Hepatocyte (in vitro differentiated cells): Measurements from ENCODE around the gene SAMD1. TPM values are rescaled to one million over a fixed set of nuclear protein-coding genes. Genes with fewer than 3 reads are reported as not detected.

Experiments
- DNase-seq: peaks from one replicate; pipeline ENCODE4 v3.0.0-alpha.2; 2016; ENCODE audit warnings: low spot score
- H2AFZ ChIP-seq: fragments of 200-600 bp; sonication (generic); 2 replicates; pipeline ENCODE4 v1.6.0; 2016; ENCODE audit warnings: antibody characterized with exemption, mild to moderate bottlenecking
- H3K27ac ChIP-seq: fragments of 200-600 bp; sonication (generic); 2 replicates; pipeline ENCODE4 v1.5.1; 2016; ENCODE audit warnings: mild to moderate bottlenecking
- H3K27me3 ChIP-seq: fragments of 200-600 bp; sonication (generic); 2 replicates; pipeline ENCODE4 v1.6.1; 2016
- H3K36me3 ChIP-seq: fragments of 200-600 bp; sonication (generic); replicated peaks from 2 replicates; pipeline ENCODE4 v1.5.1; 2016; ENCODE audit warnings: low read depth; ENCODE audit not compliant: insufficient read depth
- H3K4me1 ChIP-seq: fragments of 200-600 bp; sonication (generic); 2 replicates; pipeline ENCODE4 v1.5.1; 2016; ENCODE audit warnings: mild to moderate bottlenecking, moderate library complexity; ENCODE audit not compliant: insufficient read depth
- H3K4me2 ChIP-seq: fragments of 200-600 bp; sonication (generic); 2 replicates; pipeline ENCODE4 v1.6.0; 2016
- H3K4me3 ChIP-seq: fragments of 200-600 bp; sonication (generic); 2 replicates; pipeline ENCODE4 v1.5.1; 2016; ENCODE audit warnings: mild to moderate bottlenecking
- H3K79me2 ChIP-seq: fragments of 200-600 bp; sonication (generic); 2 replicates; pipeline ENCODE4 v1.6.0; 2017; ENCODE audit warnings: mild to moderate bottlenecking
- H3K9me2 ChIP-seq: fragments of 200-600 bp; sonication (generic); replicated peaks from 2 replicates; pipeline ENCODE4 v1.6.0; 2017; ENCODE audit warnings: mild to moderate bottlenecking; ENCODE audit not compliant: insufficient read depth
- H3K9me3 ChIP-seq: fragments of 200-600 bp; sonication (generic); 2 replicates; pipeline ENCODE4 v1.5.1; 2016; ENCODE audit warnings: low read depth, mild to moderate bottlenecking
- H4K20me1 ChIP-seq: fragments of 200-600 bp; sonication (generic); 2 replicates; pipeline ENCODE4 v1.6.0; 2016; ENCODE audit warnings: mild to moderate bottlenecking; ENCODE audit not compliant: insufficient read depth, poor library complexity, severe bottlenecking
- EZH2 ChIP-seq: fragments of 200-600 bp; sonication (generic); IDR thresholded peaks from 2 replicates; pipeline ENCODE4 v1.6.1; 2016; ENCODE audit warnings: antibody characterized with exemption, mild to moderate bottlenecking, borderline replicate concordance
- EZH2phosphoT487 ChIP-seq: fragments of 200-600 bp; sonication (generic); IDR thresholded peaks from one replicate; pipeline ENCODE4 v1.6.1; 2018; ENCODE audit warnings: antibody characterized with exemption, mild to moderate bottlenecking, low read depth, moderate library complexity; ENCODE audit not compliant: unreplicated experiment, severe bottlenecking
- WGBS: methylation state at CpG from one replicate; pipeline ENCODE4 v1.1.6; 2016; ENCODE audit warnings: low lambda C conversion rate; ENCODE audit errors: missing lambda C conversion rate; 5-methylcytosine and 5-hydroxymethylcytosine counted together
- polyA plus RNA-seq: library from polyadenylated mRNA; unstranded; fragments of >200 nt; fragmentation: Nextera tagmentation; extraction: Ambion mirVana; gene quantifications from 2 replicates; pipeline ENCODE4 v1.2.1, GENCODE V29; 2016
- total RNA-seq: library from RNA; depleted of rRNA; stranded (reverse); fragments of >200 nt; gene quantifications from 2 replicates; pipeline ENCODE4 v1.2.3, GENCODE V29; 2014
- TF ChIP-seq, protein P1 (sequence below): fragments of 200-600 bp; sonication (generic); IDR thresholded peaks from 2 replicates; pipeline ENCODE4 v1.5.1; 2016; ENCODE audit warnings: antibody characterized with exemption, mild to moderate bottlenecking; ENCODE audit not compliant: poor library complexity

SAMD1 gene
- total and polyA plus RNA-seq, 2 experiments from 2014 or later = 35.8 to 45.6 TPM

DNA sequence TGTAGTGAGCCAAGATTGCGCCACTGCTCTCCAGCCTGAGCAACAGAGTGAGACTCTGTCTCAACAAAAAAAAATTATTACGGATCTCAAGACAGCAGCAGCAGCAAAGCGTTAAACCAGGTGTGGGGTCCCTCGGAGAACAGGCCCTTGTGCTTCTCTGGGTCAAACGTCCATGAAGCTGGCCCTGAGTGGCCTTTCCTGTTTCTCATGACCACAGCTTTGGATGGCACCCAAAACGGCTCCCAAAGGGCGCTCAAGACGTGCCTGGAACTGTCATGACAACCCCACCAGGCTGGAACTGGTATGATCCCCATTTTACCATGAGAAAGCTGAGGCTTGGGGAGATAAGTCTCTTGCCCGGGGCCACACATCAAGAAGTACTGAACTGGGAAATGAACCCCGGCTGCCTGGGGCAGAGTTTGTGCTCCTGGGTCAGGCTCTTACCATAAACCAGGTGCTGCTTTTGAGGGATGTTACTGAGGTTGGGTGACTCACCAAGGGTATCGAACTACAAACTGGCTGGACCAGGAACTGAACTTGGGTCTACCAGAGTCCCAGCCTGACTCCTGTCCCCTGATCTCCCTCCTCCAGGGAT, 11.6 kb upstream of the SAMD1 start:
- H4K20me1 ChIP-seq = no peaks in the 10 kb centered on the region
- DNase-seq = no peak
- H2AFZ ChIP-seq = no peak overlapping the region
- WGBS = 94% methylated on average over 11 of the region's 11 CpGs
- H3K27ac ChIP-seq = no peak overlapping the region
- H3K4me2 ChIP-seq = no peak overlapping the region
- no peaks in the 10 kb centered on the region for H3K27me3 ChIP-seq
- no peaks in the 10 kb centered on the region for H3K4me1 ChIP-seq
- no peak overlapping the region for H3K4me3 ChIP-seq
- H3K9me3 ChIP-seq = no peaks in the 10 kb centered on the region
- H3K9me2 ChIP-seq = no peaks in the 10 kb centered on the region
- TF ChIP-seq EZH2 (no peak), EZH2phosphoT487 (no peak)
- TF ChIP-seq, protein P1, sequence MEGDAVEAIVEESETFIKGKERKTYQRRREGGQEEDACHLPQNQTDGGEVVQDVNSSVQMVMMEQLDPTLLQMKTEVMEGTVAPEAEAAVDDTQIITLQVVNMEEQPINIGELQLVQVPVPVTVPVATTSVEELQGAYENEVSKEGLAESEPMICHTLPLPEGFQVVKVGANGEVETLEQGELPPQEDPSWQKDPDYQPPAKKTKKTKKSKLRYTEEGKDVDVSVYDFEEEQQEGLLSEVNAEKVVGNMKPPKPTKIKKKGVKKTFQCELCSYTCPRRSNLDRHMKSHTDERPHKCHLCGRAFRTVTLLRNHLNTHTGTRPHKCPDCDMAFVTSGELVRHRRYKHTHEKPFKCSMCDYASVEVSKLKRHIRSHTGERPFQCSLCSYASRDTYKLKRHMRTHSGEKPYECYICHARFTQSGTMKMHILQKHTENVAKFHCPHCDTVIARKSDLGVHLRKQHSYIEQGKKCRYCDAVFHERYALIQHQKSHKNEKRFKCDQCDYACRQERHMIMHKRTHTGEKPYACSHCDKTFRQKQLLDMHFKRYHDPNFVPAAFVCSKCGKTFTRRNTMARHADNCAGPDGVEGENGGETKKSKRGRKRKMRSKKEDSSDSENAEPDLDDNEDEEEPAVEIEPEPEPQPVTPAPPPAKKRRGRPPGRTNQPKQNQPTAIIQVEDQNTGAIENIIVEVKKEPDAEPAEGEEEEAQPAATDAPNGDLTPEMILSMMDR = no peak
- H3K79me2 ChIP-seq = no peaks in the 10 kb centered on the region
- H3K36me3 ChIP-seq = no peaks in the 10 kb centered on the region

DNA sequence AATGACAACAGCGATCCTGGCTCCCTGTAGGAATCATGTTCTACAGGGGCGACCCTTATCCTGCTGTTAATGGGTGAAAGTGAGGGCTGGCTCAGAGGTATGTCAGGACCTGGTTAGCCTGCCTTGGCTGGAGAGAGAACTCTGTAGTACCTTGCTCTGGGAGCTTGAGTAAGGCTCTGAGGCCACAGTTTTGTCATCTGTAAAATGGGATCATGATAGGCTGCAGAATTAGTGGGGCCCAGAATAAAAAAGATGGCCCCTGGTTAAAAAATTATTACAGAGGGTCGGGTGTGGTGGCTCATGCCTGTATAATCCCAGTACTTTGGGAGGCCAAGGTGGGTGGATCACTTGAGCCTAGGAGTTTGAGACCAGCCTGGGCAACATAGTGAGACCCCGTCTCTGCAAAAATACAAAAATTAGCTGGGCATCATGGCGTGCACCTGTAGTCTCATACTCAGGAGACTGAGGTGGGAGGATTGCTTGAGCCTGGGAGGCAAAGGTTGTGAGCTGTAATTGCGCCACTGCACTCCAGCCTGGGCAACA, 10.5 kb upstream of the SAMD1 start:
- H3K79me2 ChIP-seq = no peaks in the 10 kb centered on the region
- no peaks in the 10 kb centered on the region for H3K27me3 ChIP-seq
- no peak overlapping the region for H3K4me2 ChIP-seq
- no peak for DNase-seq
- no peaks in the 10 kb centered on the region for H3K9me2 ChIP-seq
- WGBS = 96% methylated on average over 6 of the region's 6 CpGs
- no peaks in the 10 kb centered on the region for H3K36me3 ChIP-seq
- no peaks in the 10 kb centered on the region for H3K9me3 ChIP-seq
- H3K4me1 ChIP-seq = no peaks in the 10 kb centered on the region
- no peak overlapping the region for H3K27ac ChIP-seq
- TF ChIP-seq EZH2phosphoT487 = no peak
- no peak for TF ChIP-seq EZH2
- TF ChIP-seq, protein P1 = no peak
- H2AFZ ChIP-seq = no peak overlapping the region
- H3K4me3 ChIP-seq = no peak overlapping the region
- H4K20me1 ChIP-seq = no peaks in the 10 kb centered on the region

DNA sequence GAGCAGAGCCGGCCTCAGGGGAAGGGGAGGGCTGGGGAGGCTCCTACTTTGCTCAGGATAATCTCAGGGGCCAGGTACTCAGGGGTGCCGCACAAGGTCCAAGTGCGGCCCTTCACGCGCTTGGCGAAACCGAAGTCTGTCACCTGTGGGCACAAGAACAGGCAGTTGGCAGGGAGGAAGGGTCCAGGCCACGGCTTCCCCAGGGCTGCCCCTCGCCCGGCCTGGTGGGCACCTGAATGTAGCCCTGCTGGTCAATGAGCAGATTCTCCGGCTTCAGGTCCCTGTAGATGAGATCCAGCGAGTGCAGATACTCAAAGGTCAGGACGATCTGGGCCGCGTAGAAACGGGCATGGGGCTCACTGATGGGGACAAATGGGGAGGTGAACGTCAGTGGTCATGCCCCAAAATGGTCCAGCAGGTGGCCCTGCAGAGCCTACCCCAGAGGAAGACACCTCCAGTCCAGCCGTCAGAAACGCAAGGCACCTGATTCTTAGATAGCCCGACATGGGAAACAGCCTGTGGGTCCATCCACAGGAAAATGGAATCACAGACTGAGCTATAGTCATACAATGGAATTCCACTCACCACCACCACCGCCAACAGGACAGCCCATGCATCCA, 7.1 kb upstream of the SAMD1 start:
- 91% methylated on average over 21 of the region's 21 CpGs for WGBS
- no peaks in the 10 kb centered on the region for H3K9me3 ChIP-seq
- no peak overlapping the region for H2AFZ ChIP-seq
- H3K79me2 ChIP-seq = no peaks in the 10 kb centered on the region
- no peaks in the 10 kb centered on the region for H3K9me2 ChIP-seq
- no peaks in the 10 kb centered on the region for H3K27me3 ChIP-seq
- no peak for DNase-seq
- no peaks in the 10 kb centered on the region for H3K36me3 ChIP-seq
- H3K4me1 ChIP-seq = no peaks in the 10 kb centered on the region
- H4K20me1 ChIP-seq = no peaks in the 10 kb centered on the region
- TF ChIP-seq, protein P1 = no peak
- TF ChIP-seq EZH2 (no peak), EZH2phosphoT487 (no peak)
- no peak overlapping the region for H3K27ac ChIP-seq
- no peak overlapping the region for H3K4me2 ChIP-seq
- no peak overlapping the region for H3K4me3 ChIP-seq
